ENCODE data around the gene EXOC8. TPM values are rescaled to one million over a fixed set of nuclear protein-coding genes. Genes with fewer than 3 reads are reported as not detected.

The EXOC8 gene
- total and polyA plus RNA-seq, 2 of the 8 experiments (the other 6 are each of a cell fraction or from before 2014, with no cell fraction given) = 2.0 to 9.8 TPM

- TF ChIP-seq HDAC2 (IDR thresholded peaks at IDR 0.05; ENCODE audit: borderline replicate concordance in 1 of 2, low read depth in 2 of 2, low read length in 2 of 2) (no peak), ZNF274 (IDR thresholded peaks at IDR 0.05; ENCODE audit: borderline replicate concordance, extremely low read depth, low read length) (no peak), CHD1 (IDR thresholded peaks at IDR 0.05; ENCODE audit: low read depth, low read length) (no peak), CEBPB (IDR thresholded peaks at IDR 0.05; ENCODE audit: low read depth, low read length) (no peak), BACH1 (IDR thresholded peaks at IDR 0.05; ENCODE audit: low read length) (no peak), E2F6 (IDR thresholded peaks at IDR 0.05) (no peak), EP300 (IDR thresholded peaks at IDR 0.05; ENCODE audit: borderline replicate concordance in 1 of 2, low read depth in 2 of 2, low read length in 2 of 2) (no peak), EGR1 (IDR thresholded peaks at IDR 0.05; ENCODE audit: borderline replicate concordance, low read depth, low read length) (no peak)
Measured at GRCh38 chr1:231312432-231312788, 25.2 kb downstream of the EXOC8 start (continued).
